ENCODE data around the gene C1QTNF9B.

GRCh38 chr13:23923031-23923430 lies 25.7 kb upstream of the C1QTNF9B start:
- TF ChIP-seq ZNF274 (IDR thresholded peaks at IDR 0.05; ENCODE audit: low read depth, low read length) (no peak), YY1 (IDR thresholded peaks at IDR 0.05; ENCODE audit: insufficient read depth, insufficient read length) (no peak), SUZ12 (IDR thresholded peaks at IDR 0.05; ENCODE audit: extremely low read depth, insufficient read depth, insufficient read length) (no peak)
